ENCODE data around the gene WIPF2.

The WIPF2 gene

DNA sequence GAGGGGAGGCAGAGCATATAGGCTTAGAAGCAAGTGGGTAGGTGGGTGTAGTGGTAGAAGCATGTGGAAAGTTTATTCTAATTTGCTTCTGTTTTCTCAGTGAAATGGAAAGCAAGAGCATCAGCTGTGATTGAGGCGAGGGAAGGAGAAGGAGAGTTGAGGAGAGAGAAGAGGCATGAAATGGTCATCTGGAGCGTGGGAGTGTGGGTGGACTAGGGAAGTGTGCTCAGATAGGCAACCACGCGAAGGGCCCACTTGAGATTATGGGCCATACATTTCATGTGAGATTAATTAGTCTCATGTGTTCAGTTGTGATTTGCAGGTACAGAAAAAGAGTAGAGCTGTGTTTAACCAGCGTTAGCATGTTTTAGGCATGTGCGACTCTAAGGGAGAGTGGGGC, 47.8 kb downstream of the WIPF2 start:
- no peak for DNase-seq
- H3K27me3 ChIP-seq (replicated peaks) = no peaks in the 10 kb centered on the region
- TF ChIP-seq, protein P1, sequence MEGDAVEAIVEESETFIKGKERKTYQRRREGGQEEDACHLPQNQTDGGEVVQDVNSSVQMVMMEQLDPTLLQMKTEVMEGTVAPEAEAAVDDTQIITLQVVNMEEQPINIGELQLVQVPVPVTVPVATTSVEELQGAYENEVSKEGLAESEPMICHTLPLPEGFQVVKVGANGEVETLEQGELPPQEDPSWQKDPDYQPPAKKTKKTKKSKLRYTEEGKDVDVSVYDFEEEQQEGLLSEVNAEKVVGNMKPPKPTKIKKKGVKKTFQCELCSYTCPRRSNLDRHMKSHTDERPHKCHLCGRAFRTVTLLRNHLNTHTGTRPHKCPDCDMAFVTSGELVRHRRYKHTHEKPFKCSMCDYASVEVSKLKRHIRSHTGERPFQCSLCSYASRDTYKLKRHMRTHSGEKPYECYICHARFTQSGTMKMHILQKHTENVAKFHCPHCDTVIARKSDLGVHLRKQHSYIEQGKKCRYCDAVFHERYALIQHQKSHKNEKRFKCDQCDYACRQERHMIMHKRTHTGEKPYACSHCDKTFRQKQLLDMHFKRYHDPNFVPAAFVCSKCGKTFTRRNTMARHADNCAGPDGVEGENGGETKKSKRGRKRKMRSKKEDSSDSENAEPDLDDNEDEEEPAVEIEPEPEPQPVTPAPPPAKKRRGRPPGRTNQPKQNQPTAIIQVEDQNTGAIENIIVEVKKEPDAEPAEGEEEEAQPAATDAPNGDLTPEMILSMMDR (IDR thresholded peaks at IDR 0.05; ENCODE audit: low read depth, low read length, missing control alignments) = no peak
- no peak overlapping the region for H3K4me3 ChIP-seq (ENCODE audit: low read depth, low read length)
- peaks cover 37% of the 10 kb centered on the region for H3K36me3 ChIP-seq (replicated peaks)
- in situ Hi-C loops (cut with HindIII; ENCODE audit: low pct_ligation_motif_present, low sequenced_read_pairs) = no loop called here
- no peak overlapping the region for H3K27ac ChIP-seq

DNA sequence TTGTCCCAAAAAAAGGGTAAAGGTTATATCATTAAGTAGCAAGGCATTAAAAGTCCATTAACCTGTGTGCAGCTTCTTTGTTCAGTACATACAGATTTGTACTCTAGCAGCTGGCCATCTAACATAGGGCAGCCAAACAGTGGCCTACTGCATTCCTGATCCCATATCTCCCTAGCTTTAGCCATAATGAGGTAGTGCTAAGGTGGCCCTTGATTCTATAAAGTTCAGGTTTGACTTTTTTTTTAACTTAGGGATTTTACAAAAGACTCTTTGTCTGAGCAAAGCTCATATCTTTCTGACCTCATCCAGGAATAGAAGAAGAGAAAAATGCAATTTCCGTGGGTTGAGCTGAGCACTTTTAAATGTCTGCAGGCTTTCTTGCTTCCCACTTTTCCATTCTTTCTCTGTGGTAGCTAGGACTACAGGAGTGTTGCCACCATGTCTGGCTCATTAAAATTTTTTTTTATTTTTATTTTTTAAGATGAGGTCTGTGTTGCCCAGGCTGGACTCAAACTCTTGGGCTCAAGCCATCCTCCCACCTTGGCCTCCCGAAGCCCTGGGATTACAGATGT, 49.1 kb downstream of the WIPF2 start:
- DNase-seq = no peak

DNA sequence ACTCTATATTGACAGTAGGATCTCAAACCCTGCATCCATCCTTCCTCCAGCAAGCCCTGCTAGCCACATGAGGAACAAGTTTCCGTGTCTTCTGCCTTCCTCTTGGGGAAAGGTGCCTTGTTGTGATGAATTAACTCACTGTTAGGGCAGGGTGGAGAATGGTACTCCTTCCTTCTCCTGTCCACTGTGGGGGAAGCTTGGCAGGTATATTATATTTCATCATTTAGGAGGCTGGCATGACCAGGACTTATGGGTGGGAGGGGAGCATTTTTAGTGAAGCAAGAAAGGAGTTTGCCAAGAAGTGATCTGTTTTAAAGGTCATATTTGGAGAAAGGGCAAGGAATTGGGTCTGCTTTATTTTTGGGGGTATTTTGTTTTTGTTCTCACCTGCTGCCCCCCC, 59.3 kb downstream of the WIPF2 start:
- Histone ChIP-seq H3K27me3 (replicated peaks) (no peaks in the 10 kb centered on the region), H3K27ac (no peak overlapping the region), H3K36me3 (replicated peaks) (peaks cover 51% of the 10 kb centered on the region), H3K4me3 (ENCODE audit: low read depth, low read length) (no peak overlapping the region)
- DNase-seq = no peak
- TF ChIP-seq, protein P1 (IDR thresholded peaks at IDR 0.05; ENCODE audit: low read depth, low read length, missing control alignments) = no peak
- in situ Hi-C loops (cut with HindIII; ENCODE audit: low pct_ligation_motif_present, low sequenced_read_pairs) = loop anchor here (25.0 kb wide), 1 partner anchor 91 kb away; the partner anchor contains the start of gene RAPGEFL1

More for the DNA sequence above, 49.1 kb downstream of the WIPF2 start:
- no peak overlapping the region for H3K27ac ChIP-seq
- TF ChIP-seq, protein P1 (IDR thresholded peaks at IDR 0.05; ENCODE audit: low read depth, low read length, missing control alignments) = no peak
- H3K27me3 ChIP-seq (replicated peaks) = no peaks in the 10 kb centered on the region
- no peak overlapping the region for H3K4me3 ChIP-seq (ENCODE audit: low read depth, low read length)
- in situ Hi-C loops (cut with HindIII; ENCODE audit: low pct_ligation_motif_present, low sequenced_read_pairs) = no loop called here
- peaks cover 37% of the 10 kb centered on the region for H3K36me3 ChIP-seq (replicated peaks)

DNA sequence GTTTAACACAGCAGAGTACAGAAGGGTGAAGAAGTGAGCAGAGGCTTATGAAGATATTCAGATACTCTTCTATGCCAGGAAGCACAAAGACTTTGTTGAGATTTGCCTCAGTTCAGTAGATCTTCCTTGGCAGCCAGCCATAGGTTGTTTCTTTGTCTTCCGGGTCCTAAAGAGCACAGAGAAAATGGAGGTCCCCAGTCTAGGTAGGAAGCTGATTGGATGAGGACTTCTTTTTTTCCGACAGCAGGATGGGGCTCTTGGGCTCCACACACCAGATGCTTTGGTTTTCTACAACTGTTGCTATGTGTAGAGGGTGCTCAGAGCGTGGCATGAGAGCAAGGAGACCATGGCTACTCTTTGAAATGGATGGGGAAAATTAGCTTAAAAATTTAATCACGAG, 60.3 kb downstream of the WIPF2 start:
- DNase-seq = no peak
- Histone ChIP-seq H3K27me3 (replicated peaks) (no peaks in the 10 kb centered on the region), H3K36me3 (replicated peaks) (peaks cover 45% of the 10 kb centered on the region), H3K27ac (no peak overlapping the region), H3K4me3 (ENCODE audit: low read depth, low read length) (no peak overlapping the region)
- in situ Hi-C loops (cut with HindIII; ENCODE audit: low pct_ligation_motif_present, low sequenced_read_pairs) = loop anchor here (25.0 kb wide), 1 partner anchor 92 kb away; the partner anchor contains the start of gene RAPGEFL1
- TF ChIP-seq, protein P1 (IDR thresholded peaks at IDR 0.05; ENCODE audit: low read depth, low read length, missing control alignments) = no peak

DNA sequence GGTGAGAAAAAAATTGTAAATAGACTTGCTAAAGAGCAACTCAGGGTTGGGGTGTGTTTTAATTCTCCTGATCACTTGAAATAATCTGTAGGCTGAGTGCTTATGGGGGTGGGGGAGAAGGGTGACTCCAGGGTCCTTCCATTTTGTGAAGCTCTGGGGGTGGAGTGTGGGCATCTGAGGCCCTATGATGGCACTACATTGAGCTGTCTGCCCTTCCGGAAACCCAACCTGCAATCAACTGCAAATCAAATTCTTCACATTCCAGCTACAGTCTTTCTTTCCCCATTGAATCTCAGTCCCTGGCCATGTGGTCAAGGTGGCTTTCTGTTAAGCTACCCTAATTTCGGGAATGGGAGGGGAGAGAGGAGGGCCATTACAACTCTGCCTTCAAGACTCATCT, 62.6 kb downstream of the WIPF2 start:
- Histone ChIP-seq H3K27ac (no peak overlapping the region), H3K27me3 (replicated peaks) (no peaks in the 10 kb centered on the region), H3K4me3 (ENCODE audit: low read depth, low read length) (no peak overlapping the region), H3K36me3 (replicated peaks) (peaks cover 33% of the 10 kb centered on the region)
- DNase-seq = no peak
- TF ChIP-seq, protein P1 (IDR thresholded peaks at IDR 0.05; ENCODE audit: low read depth, low read length, missing control alignments) = no peak
- in situ Hi-C loops (cut with HindIII; ENCODE audit: low pct_ligation_motif_present, low sequenced_read_pairs) = loop anchor here (25.0 kb wide), 1 partner anchor 94 kb away; the partner anchor contains the start of gene RAPGEFL1

DNA sequence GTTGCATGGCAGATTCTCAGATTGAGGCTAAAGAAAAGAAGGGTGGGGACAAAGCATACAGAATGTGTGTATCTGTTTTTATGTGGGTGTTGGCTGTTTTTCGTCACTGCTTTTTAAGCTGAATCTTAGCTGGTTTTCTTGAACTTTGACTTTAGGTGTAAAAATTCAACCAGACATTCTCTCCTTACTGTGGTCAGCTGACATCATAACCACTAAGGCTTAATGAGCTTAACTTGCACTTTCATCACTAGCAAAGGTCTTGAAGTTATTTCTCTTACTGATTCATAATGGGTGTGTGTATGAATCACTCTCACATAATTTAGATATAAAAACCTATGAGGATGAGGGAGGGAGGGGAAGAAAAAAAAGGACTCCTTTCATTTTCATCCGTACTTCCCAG, 64.6 kb downstream of the WIPF2 start:
- TF ChIP-seq, protein P1 (IDR thresholded peaks at IDR 0.05; ENCODE audit: low read depth, low read length, missing control alignments) = no peak
- in situ Hi-C loops (cut with HindIII; ENCODE audit: low pct_ligation_motif_present, low sequenced_read_pairs) = loop anchor here (25.0 kb wide), 1 partner anchor 96 kb away; the partner anchor contains the start of gene RAPGEFL1
- Histone ChIP-seq H3K27me3 (replicated peaks) (no peaks in the 10 kb centered on the region), H3K36me3 (replicated peaks) (peaks cover 16% of the 10 kb centered on the region), H3K4me3 (ENCODE audit: low read depth, low read length) (peak overlapping the region; percentile 42), H3K27ac (peak overlapping the region; percentile 70)
- peak; percentile 72 for DNase-seq
